ENCODE data around the gene VSTM4.

Gene VSTM4

GRCh38 chr10:49029666-49030065 lies 85.7 kb downstream of the VSTM4 start:
- in situ Hi-C loops (cut with MboI; ENCODE audit: low sequenced_read_pairs, unreplicated experiment) = no loop called here
- TF ChIP-seq, protein P1, sequence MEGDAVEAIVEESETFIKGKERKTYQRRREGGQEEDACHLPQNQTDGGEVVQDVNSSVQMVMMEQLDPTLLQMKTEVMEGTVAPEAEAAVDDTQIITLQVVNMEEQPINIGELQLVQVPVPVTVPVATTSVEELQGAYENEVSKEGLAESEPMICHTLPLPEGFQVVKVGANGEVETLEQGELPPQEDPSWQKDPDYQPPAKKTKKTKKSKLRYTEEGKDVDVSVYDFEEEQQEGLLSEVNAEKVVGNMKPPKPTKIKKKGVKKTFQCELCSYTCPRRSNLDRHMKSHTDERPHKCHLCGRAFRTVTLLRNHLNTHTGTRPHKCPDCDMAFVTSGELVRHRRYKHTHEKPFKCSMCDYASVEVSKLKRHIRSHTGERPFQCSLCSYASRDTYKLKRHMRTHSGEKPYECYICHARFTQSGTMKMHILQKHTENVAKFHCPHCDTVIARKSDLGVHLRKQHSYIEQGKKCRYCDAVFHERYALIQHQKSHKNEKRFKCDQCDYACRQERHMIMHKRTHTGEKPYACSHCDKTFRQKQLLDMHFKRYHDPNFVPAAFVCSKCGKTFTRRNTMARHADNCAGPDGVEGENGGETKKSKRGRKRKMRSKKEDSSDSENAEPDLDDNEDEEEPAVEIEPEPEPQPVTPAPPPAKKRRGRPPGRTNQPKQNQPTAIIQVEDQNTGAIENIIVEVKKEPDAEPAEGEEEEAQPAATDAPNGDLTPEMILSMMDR (IDR thresholded peaks at IDR 0.05; ENCODE audit: borderline replicate concordance, control extremely low read depth, extremely low read depth, insufficient read depth, missing control alignments) = no peak
- DNase-seq (ENCODE audit: low spot score) = no peak

DNA sequence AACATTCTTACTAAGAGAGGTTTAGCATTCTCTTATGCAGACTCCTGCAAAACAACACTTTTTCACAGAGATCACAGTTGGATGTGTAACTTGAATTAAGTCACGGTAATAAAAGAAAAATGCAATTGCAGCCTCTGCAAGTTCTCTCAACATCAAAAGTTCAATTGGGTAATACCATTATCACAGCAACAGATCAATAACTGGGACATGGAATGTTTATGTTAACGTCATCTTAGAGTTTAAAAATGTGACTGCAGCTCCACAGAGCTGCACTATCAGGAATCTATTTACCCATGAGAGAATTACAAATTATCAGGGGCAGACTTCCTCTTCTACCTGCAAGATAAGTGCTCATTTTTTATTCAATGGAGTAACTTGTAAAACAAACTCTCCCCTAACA lies 86.7 kb downstream of the VSTM4 start:
- DNase-seq (ENCODE audit: low spot score) = no peak
- in situ Hi-C loops (cut with MboI; ENCODE audit: low sequenced_read_pairs, unreplicated experiment) = no loop called here
- TF ChIP-seq, protein P1 (IDR thresholded peaks at IDR 0.05; ENCODE audit: borderline replicate concordance, control extremely low read depth, extremely low read depth, insufficient read depth, missing control alignments) = no peak

DNA sequence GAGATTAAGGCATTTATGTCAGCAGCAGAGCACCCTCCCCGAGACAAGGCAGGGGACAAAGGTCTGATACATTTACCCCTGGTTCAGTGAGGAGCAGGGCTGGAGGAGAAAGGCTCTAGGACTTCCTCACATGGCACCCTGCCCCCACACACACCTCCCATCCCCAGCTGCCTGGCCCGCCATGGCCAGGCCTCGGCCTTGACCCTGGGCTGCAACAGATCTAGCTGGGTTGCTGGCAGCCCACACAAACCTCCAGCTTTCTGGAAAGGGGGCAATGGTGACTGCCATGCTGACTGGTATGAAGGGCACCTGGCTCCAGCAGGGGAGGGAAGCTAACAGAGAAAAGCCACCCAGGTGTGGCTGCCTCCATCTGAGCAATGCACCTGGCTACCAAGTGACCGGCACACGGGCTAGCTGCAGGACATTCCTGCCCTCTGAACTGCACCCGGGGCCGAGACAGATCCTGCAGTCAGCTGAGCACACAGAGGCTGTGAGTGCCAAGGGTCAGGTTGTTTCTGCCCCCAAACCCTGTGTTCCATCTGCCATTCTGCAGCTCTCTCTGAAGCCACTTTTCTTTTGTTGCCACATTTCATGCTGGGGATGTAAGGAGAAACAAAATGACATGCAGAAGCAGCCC lies 89.9 kb downstream of the VSTM4 start:
- in situ Hi-C loops (cut with MboI; ENCODE audit: low sequenced_read_pairs, unreplicated experiment) = no loop called here
- DNase-seq (ENCODE audit: low spot score) = no peak
- TF ChIP-seq, protein P1 (IDR thresholded peaks at IDR 0.05; ENCODE audit: borderline replicate concordance, control extremely low read depth, extremely low read depth, insufficient read depth, missing control alignments) = no peak

GRCh38 chr10:49024484-49024883 lies 90.8 kb downstream of the VSTM4 start:
- TF ChIP-seq, protein P1 (IDR thresholded peaks at IDR 0.05; ENCODE audit: borderline replicate concordance, control extremely low read depth, extremely low read depth, insufficient read depth, missing control alignments) = no peak
- DNase-seq (ENCODE audit: low spot score) = no peak
- in situ Hi-C loops (cut with MboI; ENCODE audit: low sequenced_read_pairs, unreplicated experiment) = no loop called here

- in situ Hi-C loops (cut with MboI; ENCODE audit: low sequenced_read_pairs, unreplicated experiment) = no loop called here
- DNase-seq (ENCODE audit: low spot score) = no peak
- TF ChIP-seq, protein P1 (IDR thresholded peaks at IDR 0.05; ENCODE audit: borderline replicate concordance, control extremely low read depth, extremely low read depth, insufficient read depth, missing control alignments) = no peak
These were observed 91.6 kb downstream of the VSTM4 start for GRCh38 chr10:49023752-49024151.

DNA sequence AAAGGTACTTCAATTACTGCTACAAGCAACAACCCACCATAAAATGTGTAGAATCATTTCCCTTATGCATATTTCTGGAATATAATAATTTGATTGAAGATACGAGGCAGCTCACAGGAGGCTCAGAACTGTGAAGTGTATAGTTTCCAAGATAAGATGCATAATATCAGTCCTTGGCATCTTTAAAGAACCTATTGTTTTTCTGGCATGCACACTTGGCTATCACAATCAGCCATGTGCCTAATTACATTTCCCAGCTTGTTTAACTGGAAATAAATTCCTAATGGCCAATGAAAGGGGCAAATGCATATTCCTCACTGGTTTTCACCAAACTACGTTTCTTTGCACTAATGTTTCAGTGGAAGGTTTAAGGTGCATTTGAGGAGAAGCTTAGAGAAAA lies 92.3 kb downstream of the VSTM4 start:
- TF ChIP-seq, protein P1 (IDR thresholded peaks at IDR 0.05; ENCODE audit: borderline replicate concordance, control extremely low read depth, extremely low read depth, insufficient read depth, missing control alignments) = no peak
- no peak for DNase-seq (ENCODE audit: low spot score)
- in situ Hi-C loops (cut with MboI; ENCODE audit: low sequenced_read_pairs, unreplicated experiment) = no loop called here
